Keratinocyte (primary cell): Measurements from ENCODE around the gene ZG16B.

ENCODE experiments used
- EZH2 ChIP-seq: IDR thresholded peaks from one replicate; pipeline ENCODE4 v1.6.1; 2012; ENCODE audit warnings: inconsistent platforms, mild to moderate bottlenecking, low read length, moderate library complexity
- TF ChIP-seq, protein P1 (sequence below), 3 experiments: IDR thresholded peaks in 1 of 3; conservative IDR thresholded peaks in 1 of 3; optimal IDR thresholded peaks in 1 of 3; 2 replicates in 2 of 3; 3 replicates in 1 of 3; pipeline versions ENCODE3 to v1.5.1; 2011; ENCODE audit warnings: low read length in 3 of 3, mild to moderate bottlenecking in 3 of 3, moderate library complexity in 2 of 3, control low read depth in 1 of 3, inconsistent platforms in 1 of 3; ENCODE audit not compliant: insufficient read depth in 2 of 3; ENCODE audit errors: extremely low read depth in 1 of 3

DNA sequence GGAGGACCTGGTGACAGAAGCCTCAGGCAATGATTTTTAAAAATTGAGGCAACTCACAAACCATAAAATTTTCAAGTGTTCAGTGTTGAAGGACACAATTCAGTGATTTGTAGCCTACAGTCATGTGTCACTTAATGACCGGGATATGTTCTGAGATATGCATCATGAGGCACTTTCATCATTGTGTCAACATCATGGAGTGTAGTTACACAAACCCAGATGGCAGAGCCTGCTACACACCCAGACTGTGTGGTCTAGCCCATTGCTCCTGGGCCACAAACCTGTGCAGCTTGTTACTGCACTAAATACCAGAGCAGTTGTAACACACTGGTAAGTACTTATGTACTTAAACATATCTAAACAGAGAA lies 30.3 kb upstream of the ZG16B start:
- TF ChIP-seq EZH2: no peak
- TF ChIP-seq, protein P1, sequence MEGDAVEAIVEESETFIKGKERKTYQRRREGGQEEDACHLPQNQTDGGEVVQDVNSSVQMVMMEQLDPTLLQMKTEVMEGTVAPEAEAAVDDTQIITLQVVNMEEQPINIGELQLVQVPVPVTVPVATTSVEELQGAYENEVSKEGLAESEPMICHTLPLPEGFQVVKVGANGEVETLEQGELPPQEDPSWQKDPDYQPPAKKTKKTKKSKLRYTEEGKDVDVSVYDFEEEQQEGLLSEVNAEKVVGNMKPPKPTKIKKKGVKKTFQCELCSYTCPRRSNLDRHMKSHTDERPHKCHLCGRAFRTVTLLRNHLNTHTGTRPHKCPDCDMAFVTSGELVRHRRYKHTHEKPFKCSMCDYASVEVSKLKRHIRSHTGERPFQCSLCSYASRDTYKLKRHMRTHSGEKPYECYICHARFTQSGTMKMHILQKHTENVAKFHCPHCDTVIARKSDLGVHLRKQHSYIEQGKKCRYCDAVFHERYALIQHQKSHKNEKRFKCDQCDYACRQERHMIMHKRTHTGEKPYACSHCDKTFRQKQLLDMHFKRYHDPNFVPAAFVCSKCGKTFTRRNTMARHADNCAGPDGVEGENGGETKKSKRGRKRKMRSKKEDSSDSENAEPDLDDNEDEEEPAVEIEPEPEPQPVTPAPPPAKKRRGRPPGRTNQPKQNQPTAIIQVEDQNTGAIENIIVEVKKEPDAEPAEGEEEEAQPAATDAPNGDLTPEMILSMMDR (optimal IDR thresholded peaks at IDR 0.05 in 1 of 3, IDR thresholded peaks at IDR 0.05 in 1 of 3, conservative IDR thresholded peaks at IDR 0.05 in 1 of 3; ENCODE audit: extremely low read depth in 1 of 3, insufficient read depth in 2 of 3, low read length in 3 of 3): no peak
